Breast epithelium (tissue), 3 donors: ENCODE measurements around the gene GNB2.

Experiments
- CTCF ChIP-seq, 3 donors: fragments of 450-650 bp; IDR thresholded peaks; one replicate each; pipeline ENCODE4 v1.5.1; 2016 to 2017; ENCODE audit warnings: antibody characterized with exemption in 3 of 3, mild to moderate bottlenecking in 3 of 3, moderate library complexity in 3 of 3
- POLR2A ChIP-seq: fragments of 450-650 bp; IDR thresholded peaks from one replicate; pipeline ENCODE4 v1.6.1; 2016; ENCODE audit warnings: antibody characterized with exemption, mild to moderate bottlenecking, moderate library complexity
- POLR2AphosphoS5 ChIP-seq, 3 donors: sonication (generic); formaldehyde crosslinking; IDR thresholded peaks; one replicate each; pipeline ENCODE4 v1.6.1; 2017; ENCODE audit warnings: antibody characterized with exemption in 3 of 3

DNA sequence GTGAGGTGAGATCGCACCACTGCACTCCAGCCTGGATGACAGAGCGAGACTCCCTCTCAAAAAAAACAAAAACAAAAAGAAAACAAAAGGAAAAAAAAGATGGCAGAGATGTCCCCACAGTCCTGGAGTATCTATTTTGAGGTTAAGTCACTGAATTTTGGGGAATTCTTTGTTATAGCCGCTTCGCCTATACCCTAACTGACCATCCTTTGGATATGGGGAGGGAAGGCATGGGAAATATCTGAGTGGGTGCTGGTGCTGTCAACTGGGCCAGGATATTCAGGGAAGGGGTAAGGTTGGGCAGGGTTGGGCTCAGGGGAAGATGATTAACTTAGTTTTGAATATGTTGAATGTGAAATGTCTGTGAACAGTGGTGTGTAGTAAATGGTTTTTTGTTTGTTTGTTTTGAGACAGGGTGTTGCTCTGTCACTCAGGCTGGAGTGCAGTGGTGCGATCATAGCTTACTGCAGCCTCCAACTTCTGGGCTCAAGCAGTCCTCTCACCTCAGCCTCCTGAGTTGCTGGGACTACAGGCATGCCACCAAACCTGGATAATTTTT, 8.3 kb upstream of the GNB2 start:
- TF ChIP-seq CTCF (IDR thresholded peaks at IDR 0.05), result no peak
- no peak for TF ChIP-seq POLR2A
- no peak for TF ChIP-seq POLR2AphosphoS5 (IDR thresholded peaks at IDR 0.05)
